HL-60/S4 treated with phorbol 12-myristate 13-acetate at 8.2 ng/mL for 4 days and 3 days (cell line): Measurements from ENCODE around the gene FGGY.

Experiments
- in situ Hi-C: fragments of 300-500 bp; cut with MboI; formaldehyde crosslinking; loops from 2 replicates; pipeline ENCODE4 v1.15.0; 2022; ENCODE audit warnings: low sequenced_read_pairs

Gene FGGY

DNA sequence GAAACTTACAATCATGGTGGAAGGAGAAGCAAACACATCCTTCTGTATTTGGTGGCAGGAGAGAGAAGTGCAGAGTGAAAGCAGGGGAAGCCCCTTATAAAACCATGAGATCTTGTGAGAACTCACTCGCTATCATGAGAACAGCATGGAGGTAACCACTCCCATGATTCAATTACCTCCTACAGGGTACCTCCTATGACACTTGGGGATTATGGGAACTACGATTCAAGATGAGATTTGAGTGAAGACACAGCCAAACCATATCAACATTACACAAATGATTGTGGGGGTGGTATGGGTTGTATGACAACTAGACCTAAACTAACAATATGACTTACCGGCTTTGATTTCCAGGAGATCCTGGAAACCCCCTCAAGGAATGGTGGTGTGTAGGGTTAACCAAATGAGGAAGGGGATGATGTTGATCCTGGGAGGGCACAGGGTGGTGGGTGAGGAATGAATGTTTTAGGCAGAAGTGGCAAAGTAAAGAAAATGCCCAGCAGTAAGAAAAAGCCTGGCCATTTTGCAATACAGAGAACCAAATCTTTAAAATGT lies 80.5 kb downstream of the FGGY start:
- in situ Hi-C loops = no loop called here

- in situ Hi-C loops = no loop called here
These were observed 81.9 kb downstream of the FGGY start for GRCh38 chr1:59378621-59379370.

DNA sequence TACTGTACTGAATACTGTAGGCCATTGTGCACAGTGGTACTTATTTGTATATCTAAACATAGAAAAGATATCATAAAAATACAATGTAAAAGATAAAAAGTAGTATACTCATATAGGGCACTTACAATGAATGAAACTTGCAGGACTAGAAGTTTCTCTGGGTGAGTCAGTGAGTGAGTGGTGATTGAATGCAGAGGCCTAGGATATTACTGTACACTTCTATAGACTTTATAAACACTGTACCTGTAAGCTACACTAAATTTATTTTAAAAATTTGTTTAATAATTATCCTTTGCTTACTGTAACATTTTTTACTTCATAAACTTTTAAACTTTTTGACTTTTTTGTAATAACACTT lies 82.5 kb downstream of the FGGY start:
- in situ Hi-C loops = no loop called here

GRCh38 chr1:59383963-59384362 lies 87.1 kb downstream of the FGGY start:
- in situ Hi-C loops = no loop called here

DNA sequence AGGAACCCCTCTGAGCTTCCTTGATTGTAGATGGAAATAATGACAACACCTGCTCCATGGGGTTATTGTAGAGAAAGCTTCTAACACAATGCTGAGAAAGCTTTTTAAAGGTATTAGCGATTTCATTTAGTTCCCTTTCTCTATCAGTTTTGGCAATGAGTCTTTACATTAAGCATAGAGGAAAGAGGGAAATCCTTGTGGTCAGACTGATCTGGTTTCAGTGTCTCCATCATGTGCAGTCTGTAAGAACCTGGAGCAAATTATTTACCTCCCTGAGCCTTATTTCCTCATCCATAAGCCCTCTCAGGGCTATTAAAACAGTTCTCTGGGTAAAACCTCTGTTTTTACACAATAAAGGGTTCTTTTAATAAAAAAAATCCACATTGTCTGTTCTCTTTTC lies 87.5 kb downstream of the FGGY start:
- in situ Hi-C loops = no loop called here

DNA sequence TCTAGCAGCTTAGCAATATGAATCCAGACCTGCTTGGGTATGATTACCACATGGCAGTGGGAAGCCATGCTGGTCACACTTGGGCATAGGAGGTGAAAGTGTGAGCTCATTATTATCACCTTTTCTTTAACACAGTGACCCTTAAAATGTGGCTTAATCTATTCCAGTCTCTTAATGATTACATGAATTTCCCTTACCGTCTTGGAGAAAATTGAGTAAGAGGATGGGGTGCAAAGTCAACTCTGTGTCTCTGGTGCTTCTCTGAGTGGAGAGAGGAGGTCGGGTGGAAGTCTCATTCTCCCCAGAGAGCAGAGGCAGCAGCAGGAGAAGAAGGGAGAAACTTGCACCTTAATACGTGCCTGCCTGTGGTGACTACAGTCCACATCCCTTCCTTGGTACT lies 91.3 kb downstream of the FGGY start:
- in situ Hi-C loops = no loop called here

DNA sequence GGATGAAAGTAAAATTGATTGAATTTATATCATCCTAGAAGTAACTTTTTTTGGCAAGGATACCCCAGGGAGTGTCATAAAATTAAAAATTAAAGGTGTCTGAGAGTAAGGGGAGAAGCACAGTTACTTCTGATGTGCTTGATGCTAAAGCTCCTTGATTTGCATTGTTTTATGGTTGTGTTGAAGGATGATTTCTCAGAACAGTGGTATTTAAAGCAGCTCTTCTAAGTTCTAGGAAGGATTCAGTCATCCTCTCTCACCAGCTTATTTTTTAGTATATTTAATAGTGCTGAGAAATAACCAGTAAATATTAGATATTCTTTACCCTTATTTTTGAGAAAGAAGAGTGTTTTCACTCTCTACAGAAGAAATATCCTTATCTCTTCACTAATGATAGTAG lies 93.0 kb downstream of the FGGY start:
- in situ Hi-C loops = no loop called here

GRCh38 chr1:59390307-59390706 lies 93.4 kb downstream of the FGGY start:
- in situ Hi-C loops = no loop called here

DNA sequence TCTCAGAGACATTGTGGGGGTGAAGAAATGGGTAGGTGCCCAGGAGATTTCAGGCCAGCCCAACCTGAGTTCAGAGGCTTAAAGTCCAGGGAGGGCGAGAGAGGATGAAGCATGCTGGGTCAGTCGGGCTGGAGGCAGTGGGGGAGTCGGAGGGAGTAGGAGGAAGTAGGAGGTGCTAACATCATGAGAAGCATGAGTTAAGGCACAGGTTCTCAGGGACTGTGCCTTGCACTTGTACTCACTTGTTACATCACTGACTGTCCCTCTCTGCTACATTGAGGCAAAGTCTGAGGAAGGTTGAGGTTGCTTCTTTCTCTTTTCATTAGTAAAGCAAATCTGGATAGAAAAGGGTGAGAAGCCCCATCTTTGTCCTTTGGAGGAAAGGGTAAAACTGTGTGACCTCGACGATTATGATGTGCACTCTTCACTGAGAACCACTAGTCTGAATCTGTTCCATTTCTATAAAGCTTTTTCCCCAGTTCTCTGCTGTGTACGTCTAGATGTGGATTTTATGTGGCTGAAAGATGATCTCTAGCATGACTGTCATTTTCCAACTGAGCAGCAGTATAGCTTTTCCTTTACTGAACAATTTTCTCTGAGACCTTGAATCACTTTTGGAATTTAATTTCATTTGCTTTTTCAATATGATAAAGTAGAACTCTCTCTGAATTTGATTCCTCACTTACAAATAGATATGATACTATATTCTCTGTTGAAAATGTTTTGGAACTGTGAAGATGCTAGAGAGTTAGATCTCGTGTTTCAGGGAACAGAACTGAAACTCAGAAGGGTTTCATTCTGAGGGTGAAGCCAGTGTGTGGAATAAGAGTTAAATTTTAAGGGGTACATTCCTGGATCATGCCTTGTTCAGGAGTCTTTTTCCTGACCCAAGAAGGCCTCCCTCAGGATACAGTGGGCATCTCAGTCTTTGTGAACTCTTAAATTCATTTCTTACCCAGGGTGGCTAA lies 94.6 kb downstream of the FGGY start:
- in situ Hi-C loops = no loop called here

DNA sequence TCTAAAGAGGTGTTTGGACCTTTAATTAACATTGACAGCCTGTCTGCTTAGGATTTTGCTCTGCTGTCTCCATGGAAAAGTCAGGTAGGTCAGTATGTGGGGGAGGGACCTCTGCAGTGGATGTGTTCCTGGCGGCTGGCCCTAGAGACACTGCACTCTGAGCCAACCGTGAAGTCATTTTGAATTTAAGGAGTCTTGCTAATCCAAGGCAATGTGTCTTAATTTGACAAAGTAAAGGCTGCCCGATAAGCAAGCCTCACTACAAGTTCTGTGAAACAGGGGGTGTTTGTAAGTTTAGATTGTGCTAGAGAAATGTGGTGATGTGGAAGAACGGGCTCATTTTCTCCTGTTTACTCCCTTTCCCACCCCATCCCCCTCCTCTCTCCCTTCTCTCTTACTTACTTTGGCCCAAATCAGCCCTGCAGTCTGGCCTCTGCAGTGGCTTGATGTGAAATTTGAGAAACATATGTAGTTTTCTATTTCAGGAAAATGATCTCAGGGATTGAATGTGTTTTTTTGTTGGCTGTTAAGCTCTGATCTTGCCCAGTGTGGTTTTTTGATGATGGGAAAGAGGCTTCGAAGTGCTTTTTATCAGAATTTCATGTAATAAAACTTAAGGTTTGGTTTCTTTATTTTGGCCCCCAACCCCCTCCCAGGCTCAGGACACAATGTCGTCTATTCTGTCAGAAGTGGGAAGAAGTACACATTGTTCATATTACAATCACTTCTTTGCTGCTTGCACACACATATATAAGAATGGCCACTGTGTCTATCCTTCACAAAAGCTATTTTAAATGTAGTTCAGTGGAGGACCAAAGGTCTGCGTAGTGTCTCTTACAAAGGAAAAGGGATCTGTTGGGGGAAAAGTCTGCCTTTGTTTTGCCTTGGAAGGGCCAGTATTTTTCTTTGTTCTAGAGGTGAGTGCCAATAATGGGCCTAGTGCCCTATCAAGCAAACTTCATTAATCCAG lies 96.6 kb downstream of the FGGY start:
- in situ Hi-C loops = no loop called here

GRCh38 chr1:59394706-59395425 lies 98.0 kb downstream of the FGGY start:
- in situ Hi-C loops = no loop called here

DNA sequence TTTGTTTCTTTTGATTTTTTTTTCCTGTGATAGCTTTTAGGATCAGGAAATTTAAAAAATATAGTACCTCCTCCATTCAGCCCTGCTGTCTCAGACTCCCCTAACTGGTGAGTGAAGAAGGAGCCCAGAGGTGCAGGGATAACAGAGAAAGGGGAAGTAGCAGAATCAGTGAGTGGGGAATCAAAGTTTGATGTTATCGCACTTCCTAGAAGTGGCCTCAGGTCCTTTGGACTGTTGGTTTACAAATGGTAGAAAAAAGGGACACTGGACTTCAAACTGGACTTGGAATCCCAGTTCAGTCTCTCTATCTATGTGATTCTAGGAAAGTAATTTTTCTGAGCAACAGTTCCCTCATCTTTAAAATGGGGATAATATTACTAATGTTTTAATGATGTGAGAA lies 99.5 kb downstream of the FGGY start:
- in situ Hi-C loops = no loop called here

GRCh38 chr1:59397139-59397858 lies 100.4 kb downstream of the FGGY start:
- in situ Hi-C loops = no loop called here

DNA sequence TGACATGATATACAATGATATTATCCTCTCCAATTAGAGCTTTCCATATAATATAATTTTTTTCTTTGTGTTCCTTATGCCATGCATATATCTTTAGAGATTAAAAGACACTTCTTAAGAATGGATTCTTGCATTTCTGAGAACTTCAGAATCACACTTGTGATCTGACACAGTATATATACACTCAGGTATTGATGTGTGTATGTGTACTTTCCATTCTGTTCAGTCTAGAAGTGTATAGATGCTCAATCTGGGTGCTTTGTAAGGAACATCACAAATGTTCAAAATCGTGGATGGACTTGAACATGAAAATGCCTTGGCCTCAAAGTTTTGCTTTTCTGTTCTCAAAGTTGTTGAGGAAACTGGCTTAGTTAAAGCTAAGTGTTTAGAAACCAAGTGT lies 102.7 kb downstream of the FGGY start:
- in situ Hi-C loops = no loop called here

DNA sequence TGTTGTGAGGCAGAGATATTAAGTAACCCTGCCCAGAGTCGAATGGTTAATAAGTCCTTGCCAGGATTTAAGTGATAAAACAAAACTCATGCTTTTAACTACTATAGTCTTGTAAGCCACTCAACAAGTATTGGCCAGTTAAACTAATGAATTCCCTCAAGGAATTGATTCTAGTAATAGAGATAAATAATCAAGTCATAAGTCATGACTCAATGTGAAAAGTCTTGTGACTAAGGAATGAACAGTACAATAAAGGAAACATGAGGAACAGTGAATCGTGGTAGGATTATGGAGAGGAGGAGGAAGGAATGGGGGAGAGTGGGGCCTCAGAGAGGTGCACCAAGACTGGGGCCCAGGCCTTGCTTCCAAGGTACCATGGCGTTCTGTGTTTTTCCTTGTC lies 104.7 kb downstream of the FGGY start:
- in situ Hi-C loops = no loop called here

GRCh38 chr1:59404796-59405195 lies 107.9 kb downstream of the FGGY start:
- in situ Hi-C loops = no loop called here

DNA sequence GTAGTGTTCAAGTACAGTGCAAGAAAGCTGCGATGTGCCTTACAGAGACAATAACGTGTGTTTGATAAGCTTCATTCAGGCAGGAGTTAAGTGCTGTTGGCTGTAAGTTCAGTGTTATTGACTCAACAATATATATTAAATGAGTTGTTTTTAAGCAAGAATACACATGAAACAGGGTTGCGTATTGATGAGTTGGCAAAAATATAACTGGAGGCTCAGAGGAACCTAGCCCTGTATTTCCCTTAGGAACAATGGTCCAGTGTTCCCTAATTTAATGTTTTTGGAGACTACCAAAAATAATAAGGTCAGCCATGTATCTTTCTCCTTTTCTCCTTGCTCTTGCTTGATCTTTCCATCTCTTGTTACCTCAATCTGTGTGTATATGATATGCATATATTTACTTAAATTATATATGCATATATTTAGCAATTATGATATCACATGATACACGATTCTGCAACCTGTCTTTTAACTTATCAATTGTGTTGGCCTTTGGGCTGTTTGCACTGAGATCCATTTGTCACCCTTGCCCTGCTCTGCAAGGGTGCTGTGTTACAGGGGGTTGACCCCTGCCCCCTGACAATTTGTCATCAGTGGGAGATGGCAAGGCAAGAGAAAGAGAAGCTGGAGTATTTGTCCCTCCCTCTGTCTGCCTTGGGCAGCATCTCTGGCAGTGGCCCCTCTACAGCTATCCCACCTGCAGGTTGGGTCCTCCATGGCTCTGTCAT lies 109.7 kb downstream of the FGGY start:
- in situ Hi-C loops = no loop called here

- in situ Hi-C loops = no loop called here
These were observed 111.8 kb downstream of the FGGY start for GRCh38 chr1:59408608-59409240.
